ENCODE results near the gene SRF.
A peak's percentile ranks its signal among the peaks of the same experiment; 100 is the strongest.
"Not testable (repeated sequence)": the region's sequence is repeated elsewhere in the genome, so short reads cannot be mapped to it uniquely, and the experiment has no call there.

The SRF gene

DNA sequence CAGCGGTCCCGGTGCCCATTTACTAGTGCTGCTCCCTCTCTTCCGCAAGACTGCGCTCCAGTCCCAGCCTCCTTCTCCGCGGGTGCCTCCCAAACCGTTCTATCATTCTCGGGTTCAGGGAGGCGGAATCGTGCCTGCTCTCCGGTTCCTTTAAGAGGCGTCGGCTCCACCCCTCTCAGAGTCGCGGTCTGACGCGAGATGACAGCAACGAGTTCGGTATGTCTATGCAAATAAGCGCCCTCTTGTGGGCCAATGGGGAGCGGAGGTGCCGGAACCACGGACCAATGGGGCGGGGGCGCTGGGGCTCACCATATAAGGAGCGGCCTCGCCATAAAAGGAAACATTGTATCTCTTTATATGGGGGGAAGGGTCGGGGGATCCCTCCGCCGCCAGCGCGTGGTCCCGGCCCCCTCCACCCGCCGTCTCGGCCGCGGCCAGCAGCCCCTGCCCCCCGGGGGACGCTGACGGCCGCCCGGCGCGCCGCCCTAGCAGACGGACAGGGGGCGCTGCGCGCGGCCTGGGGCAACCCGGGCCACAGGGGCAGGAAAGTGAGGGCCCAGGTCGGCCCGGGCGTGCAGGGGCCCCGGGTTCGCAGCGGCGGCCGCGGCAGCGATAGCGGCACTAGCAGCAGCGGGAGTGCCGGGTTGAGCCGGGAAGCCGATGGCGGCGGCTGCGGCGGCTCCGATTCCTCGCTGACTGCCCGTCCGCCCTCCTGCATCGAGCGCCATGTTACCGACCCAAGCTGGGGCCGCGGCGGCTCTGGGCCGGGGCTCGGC, at the start of gene SRF:
TSS of gene SRF (plus strand) at position 339 of the 776 bp plus-strand sequence. CDS start at position 727, 388 bp downstream.
- peak; percentile 99 for DNase-seq (ENCODE audit: low read depth, low spot score)

DNA sequence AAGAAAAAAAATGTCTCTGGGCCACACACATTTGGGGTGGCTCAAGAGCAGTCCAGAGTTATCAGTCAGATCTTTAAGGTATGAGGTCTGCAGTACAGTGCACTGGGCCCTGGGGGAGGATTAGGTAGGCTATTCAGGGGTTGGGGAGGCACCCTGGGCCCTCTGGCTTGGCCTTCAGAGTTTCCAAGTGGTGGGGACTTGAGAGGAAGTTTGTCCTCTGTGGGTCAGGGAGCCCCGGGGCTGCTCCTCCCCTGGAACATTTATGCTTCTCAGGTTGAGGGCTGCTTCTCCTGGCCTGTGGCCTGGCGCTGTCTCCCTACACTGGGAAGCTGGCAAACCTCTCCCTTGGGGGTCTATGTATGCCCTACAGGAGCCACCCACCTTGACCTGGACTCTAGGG, 48.9 kb upstream of the SRF start:
- no peak for DNase-seq (ENCODE audit: low read depth, low spot score)

DNA sequence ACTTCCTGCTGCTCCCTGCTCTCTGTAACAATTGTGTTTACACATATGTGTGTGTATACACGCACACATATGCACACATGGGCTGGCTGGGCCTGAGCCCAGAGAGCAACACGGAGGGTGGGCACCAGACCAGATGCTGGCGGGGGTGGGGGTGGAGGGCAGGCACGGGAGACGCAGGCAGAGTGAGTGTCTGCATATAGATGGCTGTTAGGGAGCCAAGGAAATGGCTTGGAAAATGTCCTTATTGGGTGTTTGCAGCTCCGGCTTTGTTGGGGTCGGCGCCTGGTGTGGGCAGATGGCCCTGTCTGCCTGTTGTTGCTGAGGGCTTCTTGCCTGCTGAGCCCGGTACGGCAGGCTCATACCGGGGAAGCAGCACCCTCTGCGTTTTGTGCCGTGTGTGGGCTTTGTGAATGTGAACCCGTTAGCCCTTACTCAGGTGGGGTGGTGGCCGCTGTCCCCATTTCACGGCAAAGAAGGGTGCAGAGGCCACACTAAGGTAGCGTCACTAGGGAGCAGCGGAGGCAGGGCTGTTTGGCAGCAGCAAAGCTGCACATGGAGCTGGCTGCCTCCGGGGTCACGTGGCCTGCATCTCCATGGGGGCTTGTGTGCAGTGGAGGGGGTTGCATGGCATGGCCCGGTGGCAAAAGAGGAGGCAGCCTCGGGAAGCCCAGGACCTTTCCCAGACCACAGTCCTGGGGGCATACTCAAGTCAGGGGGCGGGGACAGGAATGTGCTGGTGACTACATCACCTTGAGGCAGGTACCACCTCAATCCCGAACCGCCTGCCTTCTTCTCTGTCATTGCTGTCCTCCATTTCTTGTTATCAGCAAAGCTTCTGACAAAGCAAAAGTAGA, 47.4 kb upstream of the SRF start:
- no peak for DNase-seq (ENCODE audit: low read depth, low spot score)

DNA sequence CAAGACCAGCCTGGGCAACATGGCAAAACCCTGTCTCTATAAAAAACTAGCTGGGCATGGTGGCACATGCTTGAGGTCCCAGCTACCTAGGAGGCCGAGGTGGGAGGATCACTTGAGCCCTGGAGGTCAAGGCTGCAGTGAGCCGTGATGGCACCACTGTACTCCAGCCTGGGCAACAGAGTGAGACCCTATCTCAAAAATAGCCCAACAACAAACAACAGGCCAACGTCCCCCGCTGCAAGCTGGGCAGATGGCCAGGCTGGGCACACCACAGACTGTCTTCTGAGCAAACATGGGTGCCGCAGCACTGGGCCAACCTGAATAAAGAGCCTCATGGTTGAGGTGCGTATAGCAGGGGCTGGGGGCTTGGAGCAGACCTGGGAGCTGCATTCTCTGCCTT, 46.6 kb upstream of the SRF start:
- no peak for DNase-seq (ENCODE audit: low read depth, low spot score)

DNA sequence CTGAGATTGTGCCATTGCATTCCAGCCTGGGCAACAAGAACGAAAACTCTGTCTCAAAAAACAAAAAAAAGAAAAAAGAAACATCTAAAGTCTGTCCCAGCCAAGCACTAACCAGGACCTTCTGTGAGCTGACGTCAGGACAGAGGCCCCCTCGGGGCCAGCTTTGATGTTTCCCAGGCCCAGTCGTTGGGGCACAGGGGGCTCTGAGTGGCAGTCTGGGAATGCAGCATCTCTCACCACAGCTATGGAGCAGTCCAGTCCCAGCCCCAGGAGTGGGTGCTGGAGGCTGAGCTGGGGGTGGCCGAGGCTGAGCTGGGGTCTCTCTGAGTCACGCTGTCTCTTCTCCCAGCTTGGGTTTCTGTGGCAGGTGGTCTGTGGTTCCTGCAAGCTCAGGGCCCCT, 46.0 kb upstream of the SRF start:
- peak; percentile 69 for DNase-seq (ENCODE audit: low read depth, low spot score)

DNA sequence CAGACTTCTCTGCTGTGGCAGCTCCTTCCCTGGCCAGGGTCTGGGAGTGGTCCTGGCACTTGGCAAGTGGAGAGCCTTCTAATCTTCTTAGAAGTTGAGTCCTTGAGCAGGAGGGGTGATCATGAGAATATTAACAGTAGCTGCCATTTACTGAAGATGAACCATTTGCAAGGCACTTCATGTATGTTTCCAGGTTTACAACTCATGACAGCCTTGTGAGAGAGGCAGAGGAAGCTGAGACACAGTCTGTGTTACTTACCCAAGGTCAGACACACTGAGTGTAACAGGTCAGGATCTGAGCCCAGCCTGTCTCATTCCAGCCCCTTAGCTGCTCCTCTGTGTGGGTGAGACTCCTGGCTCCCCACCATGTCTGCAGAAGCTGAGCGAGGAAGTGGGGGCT, 45.5 kb upstream of the SRF start:
- DNase-seq (ENCODE audit: low read depth, low spot score): no peak

DNA sequence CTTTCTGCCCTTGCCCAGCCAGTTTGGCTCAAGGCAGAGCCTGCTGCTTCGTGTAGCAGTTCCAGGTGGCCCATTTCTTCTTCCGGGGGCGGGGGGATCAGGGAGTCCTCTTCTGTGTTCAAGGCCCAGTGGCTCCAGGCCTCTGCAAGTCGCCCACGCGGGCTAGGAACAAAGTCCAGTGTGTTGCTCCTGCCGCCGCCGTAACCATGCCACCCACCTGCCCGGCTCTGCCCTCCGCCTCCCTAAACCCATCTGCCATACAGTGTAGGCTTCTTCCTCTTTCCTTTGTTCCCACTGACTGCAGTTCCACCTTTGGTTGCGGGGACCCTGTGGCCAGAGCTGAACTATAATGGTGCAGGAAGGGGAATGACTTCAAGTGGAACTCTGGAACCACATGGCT, 43.9 kb upstream of the SRF start:
- no peak for DNase-seq (ENCODE audit: low read depth, low spot score)

DNA sequence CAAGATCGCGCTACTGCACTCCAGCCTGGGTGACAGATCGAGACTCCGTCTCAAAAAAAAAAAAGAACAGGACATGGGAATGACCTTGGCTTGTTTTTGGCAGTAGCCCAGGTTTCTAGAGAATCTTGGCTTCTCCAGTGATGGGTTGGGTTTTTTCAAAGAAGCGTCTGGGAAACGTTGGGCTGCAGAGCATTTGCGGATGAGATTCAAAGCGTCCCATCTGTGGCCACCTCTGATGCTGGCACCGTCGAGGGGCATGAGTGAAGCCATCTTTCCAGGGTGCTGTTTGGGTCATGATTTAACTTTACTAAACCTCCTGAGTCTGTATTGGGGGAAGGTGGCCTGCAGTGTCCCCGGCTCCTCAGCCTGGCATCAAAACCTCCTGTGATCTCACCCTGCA, 43.2 kb upstream of the SRF start:
- DNase-seq (ENCODE audit: low read depth, low spot score): no peak

DNA sequence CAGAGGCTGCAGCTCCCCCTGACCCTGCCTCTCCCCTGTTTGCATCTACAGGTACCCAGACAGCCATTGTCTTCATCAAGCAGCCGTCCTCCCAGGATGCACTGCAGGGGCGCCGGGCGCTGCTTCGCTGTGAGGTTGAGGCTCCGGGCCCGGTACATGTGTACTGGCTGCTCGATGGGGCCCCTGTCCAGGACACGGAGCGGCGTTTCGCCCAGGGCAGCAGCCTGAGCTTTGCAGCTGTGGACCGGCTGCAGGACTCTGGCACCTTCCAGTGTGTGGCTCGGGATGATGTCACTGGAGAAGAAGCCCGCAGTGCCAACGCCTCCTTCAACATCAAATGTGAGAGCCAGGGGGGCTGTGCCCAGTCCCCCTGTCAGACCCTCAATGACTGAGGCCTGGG, 42.1 kb upstream of the SRF start:
- DNase-seq (ENCODE audit: low read depth, low spot score): no peak

DNA sequence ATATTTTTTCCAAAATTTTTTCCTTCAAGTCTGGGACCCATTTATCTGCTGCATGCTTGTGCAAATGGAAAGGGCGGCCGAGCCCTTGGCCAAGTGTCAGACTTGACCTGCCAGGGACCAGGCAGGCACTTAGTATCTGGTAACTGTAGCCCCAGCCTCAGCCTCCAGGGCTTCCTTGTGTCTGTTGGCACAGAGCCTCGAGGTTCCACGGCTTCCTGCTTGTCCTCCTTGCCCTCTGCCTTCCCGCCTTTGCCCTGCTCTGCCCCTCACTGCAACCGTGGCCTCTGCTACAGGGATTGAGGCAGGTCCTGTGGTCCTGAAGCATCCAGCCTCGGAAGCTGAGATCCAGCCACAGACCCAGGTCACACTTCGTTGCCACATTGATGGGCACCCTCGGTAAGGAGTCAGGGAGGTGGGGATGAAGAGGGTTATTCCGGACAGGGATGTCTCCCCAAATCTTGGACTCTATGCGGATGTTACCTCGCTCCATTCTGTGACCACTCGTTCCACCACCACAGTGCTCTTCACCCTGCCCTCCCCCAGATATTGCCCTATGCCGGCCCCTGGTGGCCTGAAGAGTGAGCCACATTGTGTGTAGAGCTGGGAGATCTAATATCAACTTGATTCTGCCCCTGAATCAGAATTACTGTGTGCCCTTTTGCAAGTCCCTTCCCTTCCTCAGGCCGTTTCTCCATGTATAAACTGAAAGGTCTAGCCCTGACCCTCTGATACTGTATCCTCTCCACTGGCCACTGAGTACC, 41.5 kb upstream of the SRF start:
- no peak for DNase-seq (ENCODE audit: low read depth, low spot score)

DNA sequence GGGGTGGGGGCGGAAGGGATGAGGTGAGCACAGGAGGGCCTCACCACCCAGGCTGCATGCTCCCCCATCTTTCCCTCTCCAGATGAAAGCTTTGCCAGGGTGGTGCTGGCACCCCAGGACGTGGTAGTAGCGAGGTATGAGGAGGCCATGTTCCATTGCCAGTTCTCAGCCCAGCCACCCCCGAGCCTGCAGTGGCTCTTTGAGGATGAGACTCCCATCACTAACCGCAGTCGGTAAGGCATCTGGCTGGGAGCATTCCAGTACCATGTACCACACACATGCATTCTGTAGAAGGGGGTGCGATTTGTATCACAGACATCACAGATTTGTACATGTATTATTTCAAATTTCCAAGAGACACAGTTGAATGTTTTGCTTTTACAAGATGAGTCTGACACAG, 40.6 kb upstream of the SRF start:
- DNase-seq (ENCODE audit: low read depth, low spot score): no peak

DNA sequence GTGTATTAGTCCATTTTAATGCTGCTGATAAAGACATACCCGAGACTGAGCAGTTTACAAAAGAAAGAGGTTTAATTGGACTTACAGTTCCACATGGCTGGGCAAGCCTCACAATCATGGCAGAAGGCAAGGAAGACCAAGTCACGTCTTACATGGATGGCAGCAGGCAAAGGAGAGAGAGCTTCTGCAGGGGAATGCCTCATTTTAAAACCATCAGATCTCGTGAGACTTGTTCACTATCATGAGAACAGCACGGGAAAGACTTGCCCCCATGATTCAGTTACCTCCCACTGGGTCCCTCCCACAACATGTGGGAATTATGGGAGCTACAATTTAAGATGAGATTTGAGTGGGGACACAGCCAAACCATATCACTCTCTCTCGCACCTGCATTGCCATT, 39.7 kb upstream of the SRF start:
- DNase-seq (ENCODE audit: low read depth, low spot score): not testable (repeated sequence)

DNA sequence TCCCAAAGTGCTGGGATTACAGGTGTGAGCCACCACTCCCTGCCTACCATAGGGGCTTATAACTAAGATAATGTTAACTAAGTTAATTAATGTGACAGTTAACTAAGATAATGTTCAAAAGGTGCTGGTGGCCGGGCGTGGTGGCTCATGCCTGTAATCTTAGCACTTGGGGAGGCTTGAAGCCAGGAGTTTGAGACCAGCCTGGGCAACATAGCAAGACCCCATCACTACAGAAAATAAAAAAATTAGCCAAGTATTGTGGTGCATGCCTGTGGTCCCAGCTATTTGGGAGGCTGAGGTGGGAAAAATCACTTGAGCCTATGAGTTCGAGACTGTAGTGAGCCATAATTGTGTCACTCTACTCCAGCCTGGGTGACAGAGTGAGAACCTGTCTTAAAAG, 32.8 kb upstream of the SRF start:
- DNase-seq (ENCODE audit: low read depth, low spot score): no peak

DNA sequence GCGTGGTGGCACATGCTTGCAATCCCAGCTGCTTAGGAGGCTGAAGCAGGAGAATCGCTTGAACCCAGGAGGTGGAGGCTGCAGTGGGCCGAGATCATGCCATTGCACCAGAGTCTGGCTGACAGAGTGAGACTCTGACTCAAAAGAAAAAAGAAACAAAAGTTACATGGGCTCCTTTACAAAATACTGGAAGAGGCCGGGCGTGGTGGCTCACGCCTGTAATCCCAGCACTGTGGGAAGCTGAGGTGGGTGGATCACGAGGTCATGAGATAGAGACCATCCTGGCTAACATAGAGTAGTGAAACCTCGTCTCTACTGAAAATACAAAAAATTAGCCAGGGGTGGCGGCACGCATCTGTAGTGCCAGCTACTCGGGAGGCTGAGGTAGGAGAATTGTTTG, 31.1 kb upstream of the SRF start:
- not testable (repeated sequence) for DNase-seq (ENCODE audit: low read depth, low spot score)

DNA sequence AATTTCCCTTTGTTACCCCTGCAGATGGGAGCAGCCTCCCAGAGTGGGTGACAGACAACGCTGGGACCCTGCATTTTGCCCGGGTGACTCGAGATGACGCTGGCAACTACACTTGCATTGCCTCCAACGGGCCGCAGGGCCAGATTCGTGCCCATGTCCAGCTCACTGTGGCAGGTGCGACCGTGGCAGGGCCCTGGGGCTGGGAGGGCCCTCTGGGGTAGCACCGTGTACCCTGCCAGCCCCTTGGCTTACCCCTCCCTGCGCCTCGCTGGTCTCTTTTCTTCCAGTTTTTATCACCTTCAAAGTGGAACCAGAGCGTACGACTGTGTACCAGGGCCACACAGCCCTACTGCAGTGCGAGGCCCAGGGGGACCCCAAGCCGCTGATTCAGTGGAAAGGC, 29.4 kb upstream of the SRF start:
- no peak for DNase-seq (ENCODE audit: low read depth, low spot score)

DNA sequence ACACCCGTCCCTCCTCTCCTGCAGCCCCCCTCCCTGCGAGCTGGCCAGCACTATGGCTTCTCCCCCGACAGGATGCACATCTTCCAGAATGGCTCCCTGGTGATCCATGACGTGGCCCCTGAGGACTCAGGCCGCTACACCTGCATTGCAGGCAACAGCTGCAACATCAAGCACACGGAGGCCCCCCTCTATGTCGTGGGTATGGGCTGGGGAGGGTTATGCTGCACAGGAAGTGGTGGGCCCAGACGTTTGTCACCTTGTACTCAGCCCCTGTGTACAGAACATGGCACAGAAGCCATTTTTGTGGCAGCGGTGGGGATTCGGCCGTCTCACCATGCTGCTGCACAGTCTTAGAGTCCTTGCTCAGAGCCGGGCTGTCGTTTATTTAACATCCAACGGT, 29.0 kb upstream of the SRF start:
- DNase-seq (ENCODE audit: low read depth, low spot score): no peak

DNA sequence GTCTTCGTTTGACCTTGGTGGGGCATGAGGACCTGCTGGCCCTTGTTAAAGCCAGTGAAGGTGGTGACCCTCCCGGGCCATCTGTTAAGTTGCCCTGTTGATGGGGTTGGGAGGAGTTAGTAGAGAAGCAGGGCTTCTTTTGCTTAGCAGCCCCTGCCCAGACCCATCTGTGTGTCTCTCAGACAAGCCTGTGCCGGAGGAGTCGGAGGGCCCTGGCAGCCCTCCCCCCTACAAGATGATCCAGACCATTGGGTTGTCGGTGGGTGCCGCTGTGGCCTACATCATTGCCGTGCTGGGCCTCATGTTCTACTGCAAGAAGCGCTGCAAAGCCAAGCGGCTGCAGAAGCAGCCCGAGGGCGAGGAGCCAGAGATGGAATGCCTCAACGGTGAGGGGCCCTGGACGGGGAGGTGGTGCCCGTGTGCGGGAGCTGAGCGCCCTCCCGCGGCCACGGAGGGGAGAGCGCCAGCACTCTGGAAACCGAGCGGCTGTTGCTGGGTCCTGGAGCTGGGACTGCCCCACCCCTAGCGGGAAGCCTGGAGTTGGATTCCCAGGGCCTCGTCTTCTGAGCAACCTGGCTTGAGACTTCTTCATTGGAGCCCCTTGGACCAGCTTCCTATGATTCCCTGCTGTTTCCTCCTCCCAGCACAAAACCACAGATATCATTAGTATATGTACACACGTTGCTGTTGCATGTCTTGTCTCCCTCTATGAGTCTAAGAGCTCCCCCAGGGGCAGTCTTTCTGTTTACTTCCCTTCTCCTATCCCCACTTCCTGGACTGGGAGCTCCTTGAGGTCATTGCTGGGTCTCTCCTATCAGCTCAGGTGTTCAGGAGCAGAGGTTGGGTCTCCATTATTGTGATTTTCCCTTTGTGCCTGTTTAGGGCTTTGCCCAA, 27.6 kb upstream of the SRF start:
- DNase-seq (ENCODE audit: low read depth, low spot score): peak; percentile 80

DNA sequence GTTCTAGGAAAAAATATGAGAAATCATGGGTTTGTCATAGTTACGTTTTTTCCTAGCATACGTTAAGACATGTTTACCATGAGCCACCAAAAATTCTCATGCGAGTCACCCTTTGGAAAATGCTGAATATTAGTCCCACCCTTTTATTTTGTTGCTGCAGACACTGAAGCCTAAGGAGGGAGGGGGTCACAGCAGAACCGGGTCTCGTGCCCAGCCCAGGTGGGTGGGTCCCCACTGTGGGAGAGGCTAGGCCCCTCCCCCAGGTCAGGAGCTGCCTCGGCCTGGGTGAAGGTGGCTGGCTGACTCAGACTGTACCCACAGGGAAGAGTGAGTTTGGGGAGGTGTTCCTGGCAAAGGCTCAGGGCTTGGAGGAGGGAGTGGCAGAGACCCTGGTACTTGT, 26.2 kb upstream of the SRF start:
- DNase-seq (ENCODE audit: low read depth, low spot score): no peak

DNA sequence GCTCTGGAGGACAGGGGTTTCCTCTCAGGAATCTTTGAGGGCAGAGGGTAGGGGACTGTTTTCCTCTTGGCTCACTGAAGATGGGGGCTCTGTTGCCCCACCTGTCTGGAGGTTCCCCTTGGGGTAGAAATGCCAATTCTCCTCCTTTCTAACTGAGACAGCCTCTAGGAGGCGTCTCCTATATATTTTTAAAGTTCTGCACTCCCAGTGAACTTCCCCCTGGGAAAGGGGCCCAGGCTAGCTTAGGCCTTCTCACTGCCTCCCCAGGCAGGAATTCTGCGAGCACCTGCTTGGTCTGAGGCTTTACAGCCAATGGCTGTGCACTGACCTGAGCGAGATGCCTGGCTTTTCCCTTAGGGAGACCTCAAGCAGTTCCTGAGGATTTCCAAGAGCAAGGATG, 24.8 kb upstream of the SRF start:
- no peak for DNase-seq (ENCODE audit: low read depth, low spot score)

DNA sequence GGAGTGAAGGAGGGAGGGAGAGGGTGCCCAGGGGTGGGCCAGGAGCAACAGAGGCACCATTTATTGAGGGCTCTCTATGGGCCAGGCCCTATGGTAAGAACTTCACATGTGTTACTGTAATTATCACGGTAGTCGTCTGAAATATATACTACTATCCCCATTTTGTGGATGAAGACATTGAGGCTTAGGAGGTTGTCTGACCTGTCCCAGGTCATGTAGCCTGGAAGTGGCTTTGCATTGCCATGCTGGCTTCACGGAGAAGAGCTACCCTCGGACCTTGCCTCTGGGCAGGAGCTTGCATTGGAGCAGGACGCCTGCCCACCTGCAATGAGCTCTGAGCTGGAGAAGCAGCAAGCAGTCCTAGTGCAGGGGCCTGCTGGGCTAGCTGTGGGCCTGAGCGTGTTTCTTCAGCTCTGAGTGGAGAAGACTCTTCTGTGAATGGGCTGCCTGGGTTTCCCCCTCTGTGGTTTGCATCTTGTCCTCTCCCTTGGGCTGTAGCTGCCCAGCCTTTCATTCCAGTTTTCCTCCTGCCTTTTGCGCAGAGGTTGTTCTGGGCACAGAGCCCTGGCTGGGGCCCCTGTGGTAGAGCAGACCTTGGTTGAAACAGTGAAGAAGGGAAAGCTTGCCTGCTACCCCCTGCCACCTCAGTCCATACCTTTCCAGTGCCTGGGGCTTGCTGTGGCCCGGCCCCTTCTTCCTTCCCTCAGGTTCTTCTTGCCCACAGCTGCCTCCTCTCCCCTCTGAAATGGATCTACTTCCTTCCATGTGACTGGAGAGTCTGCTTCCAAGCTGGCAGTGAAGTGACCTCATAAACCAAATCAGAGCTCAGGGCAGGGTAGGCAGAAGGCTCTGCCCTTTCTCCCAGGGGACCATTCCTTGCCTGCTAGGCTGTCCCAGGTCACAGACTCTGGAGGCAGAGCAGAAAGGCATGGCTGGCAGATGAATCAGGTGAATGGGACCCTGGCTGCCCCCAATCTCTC, 24.1 kb upstream of the SRF start:
- no peak for DNase-seq (ENCODE audit: low read depth, low spot score)
